Cardiac fibroblast (primary cell): ENCODE results near the gene TRIM14.
A peak's percentile ranks its signal among the peaks of the same experiment; 100 is the strongest.

ENCODE experiments used
- DNase-seq, 2 donors: peaks; one replicate each; pipeline versions ENCODE4 v3.0.0 to v3.0.0-alpha.2; 2010; ENCODE audit warnings: low read depth in 2 of 2
- H3K4me3 ChIP-seq, 2 donors: replicated peaks in 1 of 2; 1 replicate in 1 of 2; 2 replicates in 1 of 2; pipeline ENCODE4 v1.5.1; 2011; ENCODE audit warnings: low read depth in 2 of 2, low read length in 2 of 2, mild to moderate bottlenecking in 2 of 2, moderate library complexity in 1 of 2
- TF ChIP-seq, protein P1 (sequence below): IDR thresholded peaks from one replicate; pipeline ENCODE4 v1.5.1; 2011; ENCODE audit warnings: low read depth, mild to moderate bottlenecking, low read length, inconsistent platforms

The TRIM14 gene

DNA sequence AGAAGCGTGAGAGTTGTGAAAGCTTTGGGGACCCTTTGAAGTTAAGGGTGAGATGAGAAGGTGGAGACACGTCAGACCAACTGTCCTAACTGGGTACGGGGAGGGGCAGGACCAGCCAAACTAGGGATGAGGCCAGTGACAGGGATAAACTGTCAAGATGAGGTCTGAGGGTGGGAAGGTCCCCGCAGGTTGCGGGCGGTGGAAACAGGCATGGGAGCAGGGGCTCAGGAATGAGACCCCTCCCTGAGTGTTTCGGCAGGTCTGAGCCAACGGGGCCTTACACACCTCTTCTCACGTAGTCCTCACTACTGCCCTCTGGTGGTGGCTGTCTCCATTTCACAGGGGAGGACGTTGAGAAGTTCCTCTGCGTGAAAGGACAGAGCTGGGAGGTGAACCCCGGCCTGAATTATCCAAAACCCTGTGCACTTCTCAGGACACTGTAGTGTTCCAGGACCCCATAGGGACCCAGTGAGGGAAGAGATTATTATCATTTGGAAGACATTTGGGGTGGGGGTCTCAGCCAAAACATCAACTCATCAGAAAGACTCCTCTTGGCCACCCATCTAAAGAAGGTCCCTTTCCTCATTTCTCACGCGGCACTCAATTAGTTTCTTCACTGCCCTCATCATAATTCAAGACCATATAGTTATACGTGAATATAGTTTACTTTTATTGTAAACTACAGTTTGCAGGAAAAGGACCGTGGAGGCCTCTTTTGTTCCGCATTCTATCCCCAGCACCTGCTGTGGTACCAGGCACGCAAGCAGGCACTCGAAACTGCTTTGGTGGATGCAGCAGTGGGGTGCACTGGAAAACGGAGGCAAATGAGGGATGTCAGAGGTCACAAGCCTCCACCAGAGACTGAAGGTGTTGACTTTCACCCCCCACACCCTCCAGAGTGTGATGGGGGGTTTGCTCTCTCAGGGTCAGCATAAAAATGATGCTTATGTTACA lies 84.2 kb downstream of the TRIM14 start:
- peak; percentile 82 to 88 for DNase-seq
- H3K4me3 ChIP-seq = no peak overlapping the region
- TF ChIP-seq, protein P1, sequence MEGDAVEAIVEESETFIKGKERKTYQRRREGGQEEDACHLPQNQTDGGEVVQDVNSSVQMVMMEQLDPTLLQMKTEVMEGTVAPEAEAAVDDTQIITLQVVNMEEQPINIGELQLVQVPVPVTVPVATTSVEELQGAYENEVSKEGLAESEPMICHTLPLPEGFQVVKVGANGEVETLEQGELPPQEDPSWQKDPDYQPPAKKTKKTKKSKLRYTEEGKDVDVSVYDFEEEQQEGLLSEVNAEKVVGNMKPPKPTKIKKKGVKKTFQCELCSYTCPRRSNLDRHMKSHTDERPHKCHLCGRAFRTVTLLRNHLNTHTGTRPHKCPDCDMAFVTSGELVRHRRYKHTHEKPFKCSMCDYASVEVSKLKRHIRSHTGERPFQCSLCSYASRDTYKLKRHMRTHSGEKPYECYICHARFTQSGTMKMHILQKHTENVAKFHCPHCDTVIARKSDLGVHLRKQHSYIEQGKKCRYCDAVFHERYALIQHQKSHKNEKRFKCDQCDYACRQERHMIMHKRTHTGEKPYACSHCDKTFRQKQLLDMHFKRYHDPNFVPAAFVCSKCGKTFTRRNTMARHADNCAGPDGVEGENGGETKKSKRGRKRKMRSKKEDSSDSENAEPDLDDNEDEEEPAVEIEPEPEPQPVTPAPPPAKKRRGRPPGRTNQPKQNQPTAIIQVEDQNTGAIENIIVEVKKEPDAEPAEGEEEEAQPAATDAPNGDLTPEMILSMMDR = peak; percentile 83

DNA sequence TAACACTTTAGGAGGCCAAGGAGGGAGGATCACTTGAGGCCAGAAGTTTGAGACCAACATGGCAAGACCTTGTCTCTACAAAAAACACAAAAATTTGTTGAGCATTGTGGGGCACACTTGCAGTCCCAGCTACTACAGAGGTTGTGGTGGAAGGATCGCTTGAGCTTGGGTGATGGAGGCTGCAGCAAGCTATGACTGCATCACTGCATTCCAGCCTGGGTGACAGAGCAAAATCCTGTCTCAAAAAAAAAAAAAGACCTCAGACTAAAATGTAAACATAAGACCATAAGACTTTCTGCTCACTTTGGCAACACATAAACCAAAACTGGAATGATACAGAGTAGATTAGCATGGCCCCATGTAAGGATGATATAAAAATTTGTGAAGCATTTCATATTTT lies 87.1 kb downstream of the TRIM14 start:
- TF ChIP-seq, protein P1 = no peak
- peak in 1 of 2 donors; percentile 64 for DNase-seq
- H3K4me3 ChIP-seq = no peak overlapping the region

DNA sequence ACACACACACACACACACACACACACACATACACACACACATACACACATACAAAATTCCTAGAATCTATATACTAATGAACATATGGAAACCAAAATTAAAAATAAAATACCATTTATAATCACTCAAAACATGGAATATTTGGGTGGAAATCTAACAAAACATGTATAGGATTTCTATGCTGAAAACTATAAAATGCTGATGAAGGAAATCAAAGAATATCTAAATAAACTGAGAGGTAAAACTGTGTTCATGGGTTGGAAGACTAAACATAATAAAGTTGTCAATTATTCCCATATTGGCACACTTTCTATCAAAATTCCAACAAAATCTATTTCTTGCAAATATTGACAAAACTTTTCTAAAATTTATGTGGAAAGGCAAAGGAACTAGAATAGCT lies 87.9 kb downstream of the TRIM14 start:
- H3K4me3 ChIP-seq = no peak overlapping the region
- TF ChIP-seq, protein P1 = no peak
- DNase-seq = no peak

DNA sequence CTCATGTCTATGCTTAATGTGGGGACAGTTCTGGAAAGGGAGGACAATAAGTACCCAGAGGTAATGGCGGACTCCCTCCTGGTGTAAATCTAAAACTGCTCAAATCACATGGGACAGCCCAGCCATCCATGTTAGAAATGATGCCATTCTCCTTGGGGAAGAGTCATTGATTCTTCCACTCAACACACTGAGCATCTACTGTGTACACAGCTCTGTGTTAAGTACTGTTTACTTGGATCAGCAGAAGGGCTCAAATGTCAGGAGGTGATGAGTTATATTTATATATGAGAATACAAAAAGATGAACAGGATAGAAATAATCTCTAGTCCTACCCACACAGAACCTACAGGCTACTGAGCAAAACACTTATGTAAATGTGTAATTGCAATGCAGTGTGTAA lies 94.3 kb downstream of the TRIM14 start:
- H3K4me3 ChIP-seq = no peak overlapping the region
- DNase-seq = no peak
- TF ChIP-seq, protein P1 = no peak

DNA sequence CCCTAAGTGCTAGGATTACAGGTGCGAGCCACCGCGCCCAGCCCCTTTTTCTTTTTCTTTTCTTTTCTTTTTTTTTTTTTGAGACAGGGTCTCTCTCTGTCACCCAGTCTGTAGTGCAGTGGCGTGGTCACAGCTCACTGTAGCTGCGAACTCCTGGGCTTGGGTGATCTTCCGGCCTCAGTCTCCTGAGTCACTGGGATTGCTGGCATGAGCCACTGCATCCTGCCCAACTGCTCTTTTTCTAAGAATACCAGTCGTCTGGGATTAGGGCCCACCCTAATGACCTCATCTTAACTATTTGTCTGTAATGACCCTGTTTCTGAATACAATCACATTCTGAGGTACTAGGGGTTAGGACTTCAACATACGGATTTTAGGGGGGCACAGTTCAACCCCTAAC lies 96.6 kb downstream of the TRIM14 start:
- H3K4me3 ChIP-seq = no peak overlapping the region
- TF ChIP-seq, protein P1 = no peak
- DNase-seq = peak in 1 of 2 donors; percentile 75

DNA sequence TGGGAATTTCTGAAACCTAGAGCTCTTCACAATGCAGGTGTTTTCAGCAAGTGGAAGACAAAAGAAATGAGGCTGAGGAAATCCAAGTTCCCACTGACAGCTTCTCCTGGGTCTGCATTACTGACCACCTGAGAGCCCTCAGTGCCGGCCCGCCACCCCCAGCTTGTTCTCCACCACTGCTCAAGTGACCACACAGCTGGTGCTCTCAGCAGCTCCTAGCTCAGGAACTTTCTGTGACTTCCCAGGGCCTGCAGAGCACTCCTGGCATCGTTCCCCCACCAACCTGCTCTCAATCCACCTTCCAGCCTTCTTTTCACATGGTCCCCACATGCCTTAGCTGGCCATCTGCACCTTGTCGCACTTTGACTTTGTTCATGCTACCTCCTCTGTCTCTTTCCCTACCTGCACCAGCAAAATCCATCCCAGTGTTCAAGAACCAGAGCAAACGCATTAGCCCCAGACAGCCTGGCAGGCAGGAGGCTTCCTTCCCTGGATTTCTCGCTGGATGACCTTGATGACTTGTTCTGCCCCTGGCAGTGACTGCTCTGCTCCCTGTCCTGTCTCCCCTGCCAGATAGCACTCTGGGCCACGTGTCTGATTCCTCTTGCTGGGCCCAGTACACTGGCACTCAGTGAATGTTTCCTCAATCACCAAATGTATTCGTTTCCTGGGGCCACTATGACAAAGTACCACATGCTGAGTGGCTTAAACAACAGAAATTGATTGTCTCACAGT lies 97.5 kb downstream of the TRIM14 start:
- DNase-seq = no peak
- TF ChIP-seq, protein P1 = no peak
- H3K4me3 ChIP-seq = no peak overlapping the region
